AG09309 (cell line): ENCODE measurements around the gene PRIM1.

Experiments used
- DNase-seq: peaks from one replicate; pipeline ENCODE4 v3.0.0-alpha.2; 2010; ENCODE audit warnings: low read depth
- H3K4me3 ChIP-seq: 2 replicates; pipeline ENCODE4 v1.5.1; 2011; ENCODE audit warnings: mild to moderate bottlenecking, low read depth, low read length, moderate library complexity; ENCODE audit not compliant: control insufficient read depth
- CTCF ChIP-seq: IDR thresholded peaks from 2 replicates; pipeline ENCODE4 v1.5.1; 2011; ENCODE audit warnings: mild to moderate bottlenecking, low read depth, low read length, inconsistent platforms; ENCODE audit not compliant: insufficient read depth, control insufficient read depth; ENCODE audit errors: missing control alignments

The PRIM1 gene

DNA sequence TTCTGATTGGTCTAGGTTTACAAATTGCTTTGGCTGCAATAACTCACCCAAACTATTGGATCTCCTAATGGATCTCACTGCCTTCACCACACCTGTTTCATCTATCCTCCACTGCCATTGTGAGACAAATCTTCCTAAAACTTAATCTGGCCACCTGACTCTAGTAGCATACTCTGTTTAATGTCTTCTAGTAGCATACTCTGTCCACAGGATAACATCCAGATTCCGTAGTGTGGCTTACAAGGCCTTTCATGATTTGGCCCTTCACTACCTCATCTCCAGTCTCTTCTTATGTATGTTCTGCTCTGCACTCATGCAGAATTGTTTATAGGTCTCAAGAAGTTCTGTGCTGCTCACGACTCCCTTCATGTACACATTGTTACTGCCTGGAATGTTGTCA lies 21.0 kb upstream of the PRIM1 start:
- no peak for TF ChIP-seq CTCF
- no peak for DNase-seq
- H3K4me3 ChIP-seq: no peak overlapping the region

DNA sequence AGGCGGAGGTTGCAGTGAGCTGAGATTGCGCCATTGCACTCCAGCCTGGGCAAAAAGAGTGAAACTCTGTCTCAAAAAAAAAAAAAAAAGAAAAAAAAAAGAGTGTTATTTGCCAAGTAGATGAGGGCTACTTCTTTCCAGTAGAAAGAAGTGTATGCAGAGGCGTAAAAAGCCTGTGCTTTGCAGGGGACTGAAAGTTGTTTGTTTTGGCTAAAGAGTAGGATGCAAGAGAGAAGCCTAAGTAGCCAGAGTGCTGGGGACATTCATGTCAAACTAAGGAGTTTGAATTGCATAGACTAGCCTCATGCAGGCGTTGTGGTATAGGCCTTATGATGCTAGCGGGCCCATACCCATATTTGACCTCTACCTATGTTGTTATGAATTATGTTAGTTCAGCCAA lies 20.5 kb upstream of the PRIM1 start:
- TF ChIP-seq CTCF: no peak
- no peak for DNase-seq
- H3K4me3 ChIP-seq: no peak overlapping the region

- no peak overlapping the region for H3K4me3 ChIP-seq
- no peak for DNase-seq
- no peak for TF ChIP-seq CTCF
Measured at GRCh38 chr12:56769868-56770267, 17.7 kb upstream of the PRIM1 start.

DNA sequence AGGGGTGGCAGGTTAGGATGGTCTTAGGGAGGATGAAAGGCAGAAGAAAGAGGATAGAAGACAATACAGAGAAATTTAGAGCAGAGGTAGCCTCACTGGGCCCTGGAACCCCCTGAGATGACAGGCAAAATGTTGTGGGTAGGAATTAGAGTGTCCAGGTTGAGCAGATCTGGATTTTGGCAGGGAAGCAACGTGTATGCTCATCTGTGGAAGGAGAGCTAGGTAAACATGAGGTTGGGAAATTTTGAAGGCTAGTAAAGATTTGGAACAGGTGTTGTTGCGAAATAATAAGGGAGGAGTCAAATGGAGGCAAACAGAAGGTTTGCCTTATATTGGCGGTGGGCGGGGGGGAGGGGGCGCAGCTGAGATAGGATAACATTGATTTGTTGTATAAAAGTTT lies 16.3 kb upstream of the PRIM1 start:
- no peak overlapping the region for H3K4me3 ChIP-seq
- DNase-seq: no peak
- TF ChIP-seq CTCF: no peak

DNA sequence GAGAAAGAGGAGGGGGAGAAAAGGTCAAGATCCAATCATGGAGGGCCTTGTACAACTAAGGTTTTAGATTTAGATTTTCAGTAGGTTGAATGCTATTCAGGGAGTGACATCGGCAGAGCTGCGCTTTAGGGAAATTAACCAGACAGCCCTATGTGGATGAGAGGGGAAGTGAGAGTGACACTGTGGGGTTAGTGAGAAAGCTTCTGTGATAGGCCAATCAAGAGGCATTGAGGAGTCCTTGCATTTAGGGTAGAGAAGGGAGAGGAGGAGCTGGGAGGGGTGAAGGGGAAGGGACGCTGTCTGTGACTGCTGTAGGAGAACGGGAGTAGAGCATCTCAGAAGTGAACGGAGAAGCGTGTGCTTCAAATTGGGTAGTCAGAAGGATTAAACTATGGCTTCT lies 14.4 kb upstream of the PRIM1 start:
- no peak for TF ChIP-seq CTCF
- DNase-seq: no peak
- H3K4me3 ChIP-seq: no peak overlapping the region

- H3K4me3 ChIP-seq: no peak overlapping the region
- DNase-seq: peak; percentile 55
- no peak for TF ChIP-seq CTCF
Measured at GRCh38 chr12:56763753-56764657, 11.9 kb upstream of the PRIM1 start.
